GM04504 (cell line): ENCODE measurements around the gene NR5A2.
A peak's percentile ranks its signal among the peaks of the same experiment; 100 is the strongest.
"Not testable (repeated sequence)": the region's sequence is repeated elsewhere in the genome, so short reads cannot be mapped to it uniquely, and the experiment has no call there.

Experiments used
- DNase-seq: peaks from one replicate; pipeline ENCODE4 v3.0.0-alpha.2; 2012; ENCODE audit warnings: low read depth

The NR5A2 gene

DNA sequence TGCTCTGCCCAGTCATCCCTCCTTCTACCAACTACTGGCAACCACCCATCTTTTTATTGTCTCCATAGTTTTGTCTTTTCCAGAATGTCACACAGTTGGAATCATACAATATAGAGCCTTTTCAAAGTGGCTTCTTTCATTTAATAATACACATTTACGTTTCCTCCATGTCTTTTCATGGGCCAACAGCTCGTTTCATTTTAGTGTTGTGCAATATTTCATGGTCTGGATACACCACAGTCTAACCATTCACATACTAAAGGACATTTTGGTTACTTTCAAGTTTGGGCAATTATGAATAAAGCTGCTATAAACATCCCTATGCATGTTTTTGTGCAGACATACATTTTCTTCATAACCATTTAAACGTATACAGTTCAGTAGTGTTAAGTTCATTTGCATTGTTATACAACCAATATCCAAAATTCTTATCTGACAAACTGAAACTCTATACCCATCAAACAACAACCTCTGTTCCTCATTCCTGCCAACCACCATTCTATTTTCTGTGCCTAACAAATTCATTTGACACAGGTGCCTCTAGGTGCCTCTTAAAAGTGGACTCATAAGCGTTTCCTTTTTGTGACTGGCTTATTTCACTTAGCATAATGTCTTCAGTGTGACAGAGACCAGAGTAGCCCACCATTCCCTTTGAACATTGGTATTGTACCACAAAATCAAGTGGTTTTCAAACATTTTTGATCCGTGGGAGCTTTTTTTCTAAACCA is 138.1 kb downstream of the NR5A2 start:
- no peak for DNase-seq

- DNase-seq = no peak
These were observed 138.9 kb downstream of the NR5A2 start for GRCh38 chr1:200166411-200166810.

DNA sequence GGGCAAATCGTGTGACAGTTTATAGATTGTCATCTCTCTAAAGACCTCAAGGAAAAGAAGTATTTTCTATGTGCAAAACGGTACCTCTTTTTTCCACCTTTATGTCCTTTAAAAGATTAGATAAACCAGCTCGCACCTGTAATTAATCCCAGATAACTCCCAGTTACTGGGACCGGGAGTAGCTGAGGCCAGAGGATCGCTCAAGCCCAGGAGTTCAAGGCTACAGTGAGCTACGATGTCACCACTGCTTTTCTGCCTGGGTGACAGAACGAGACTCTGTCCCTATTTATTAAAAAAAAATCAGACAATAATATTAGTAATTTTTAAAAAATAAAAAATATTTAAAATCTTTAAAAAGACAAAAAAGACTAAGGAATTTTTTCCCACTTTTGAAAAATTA is 141.4 kb downstream of the NR5A2 start:
- DNase-seq = no peak

GRCh38 chr1:200172311-200172710 is 144.8 kb downstream of the NR5A2 start:
- no peak for DNase-seq

GRCh38 chr1:200173097-200173618 is 145.6 kb downstream of the NR5A2 start:
- DNase-seq = no peak

GRCh38 chr1:200174525-200175295 is 147.2 kb downstream of the NR5A2 start:
- no peak for DNase-seq

GRCh38 chr1:200176181-200176580 is 148.7 kb downstream of the NR5A2 start:
- no peak for DNase-seq

DNA sequence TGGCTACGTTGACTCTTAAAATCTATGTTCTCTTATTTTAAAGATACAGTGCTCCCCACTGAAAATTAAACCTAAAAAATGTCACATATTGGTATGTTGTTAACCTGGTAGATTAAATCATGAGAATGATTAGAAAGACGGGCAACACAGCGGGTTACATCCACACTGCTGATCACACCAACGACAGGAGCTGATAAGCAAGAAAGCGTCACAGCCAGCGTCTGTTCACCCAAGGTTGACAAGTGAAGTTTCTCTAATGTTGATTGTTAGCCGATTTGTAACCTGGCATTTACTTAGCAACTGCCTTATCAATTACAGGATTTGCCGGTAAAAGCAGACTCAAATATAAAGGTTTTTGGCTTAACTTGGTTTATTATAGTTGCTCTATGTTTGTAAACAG is 149.3 kb downstream of the NR5A2 start:
- no peak for DNase-seq

- DNase-seq = no peak
These were observed 150.8 kb downstream of the NR5A2 start for GRCh38 chr1:200178340-200178739.

GRCh38 chr1:200179126-200179780 is 151.7 kb downstream of the NR5A2 start:
- DNase-seq = no peak

- no peak for DNase-seq
These were observed 152.3 kb downstream of the NR5A2 start for GRCh38 chr1:200179781-200180160.

DNA sequence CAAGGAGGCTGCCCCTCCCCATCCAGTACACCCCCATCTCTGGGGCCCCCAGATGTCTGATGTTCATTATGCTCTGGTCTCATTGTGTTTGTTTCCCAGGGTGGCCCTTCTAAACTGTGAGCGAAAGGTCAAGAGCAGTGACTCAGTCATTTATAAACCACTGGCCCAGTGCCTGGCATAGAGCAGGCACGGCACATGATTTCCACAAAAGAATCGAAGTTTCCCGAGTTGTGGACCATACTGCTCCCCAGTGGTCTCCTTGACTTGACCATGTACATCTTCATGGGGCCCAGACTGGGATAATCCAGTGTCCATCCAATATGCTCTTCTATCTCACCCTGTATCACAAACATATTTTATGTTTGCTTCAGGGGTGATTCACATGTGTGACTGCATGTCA is 153.3 kb downstream of the NR5A2 start:
- peak; percentile 18 for DNase-seq

GRCh38 chr1:200181861-200182260 is 154.4 kb downstream of the NR5A2 start:
- no peak for DNase-seq

DNA sequence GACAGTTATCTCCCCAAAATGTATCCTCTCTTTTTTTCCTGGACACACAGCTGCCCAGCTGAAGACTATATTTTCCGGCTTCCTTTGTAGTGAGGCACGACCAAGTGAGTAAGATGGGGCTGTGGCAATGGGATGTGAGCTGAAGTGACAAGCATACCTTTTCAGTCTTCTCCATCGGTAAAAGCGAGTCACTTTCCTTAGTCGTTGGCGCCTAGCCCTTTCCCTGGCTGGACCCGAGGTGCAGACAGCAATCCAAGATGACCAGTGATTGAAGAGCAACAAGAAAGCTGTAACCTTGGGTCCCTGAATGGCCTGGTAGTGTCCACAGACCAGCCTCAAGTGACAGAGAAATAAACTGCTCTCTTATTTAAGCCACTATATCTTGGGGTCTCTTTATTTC is 155.2 kb downstream of the NR5A2 start:
- no peak for DNase-seq

- DNase-seq = no peak
These were observed 156.1 kb downstream of the NR5A2 start for GRCh38 chr1:200183637-200184036.

DNA sequence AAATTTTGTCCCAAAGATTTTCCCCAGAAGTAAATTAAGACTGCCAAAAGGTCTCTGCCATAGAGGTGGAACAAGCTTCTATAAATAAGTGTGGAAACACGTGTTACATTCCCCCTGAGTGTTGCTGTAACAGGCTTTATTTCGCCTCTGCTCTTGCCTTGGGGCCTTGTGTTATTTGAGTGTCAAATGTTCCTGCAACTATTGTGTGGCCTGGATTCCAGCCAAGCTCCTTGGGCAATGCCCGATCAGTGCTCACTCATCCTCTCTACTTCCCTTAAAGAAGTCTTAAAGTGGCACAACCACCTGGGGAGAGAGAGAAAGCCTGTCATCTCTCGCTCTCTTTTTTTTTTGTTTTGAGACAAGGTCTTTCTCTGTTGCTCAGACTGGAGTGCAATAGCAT is 156.7 kb downstream of the NR5A2 start:
- peak; percentile 32 for DNase-seq

- not testable (repeated sequence) for DNase-seq
These were observed 157.7 kb downstream of the NR5A2 start for GRCh38 chr1:200185191-200185590.

DNA sequence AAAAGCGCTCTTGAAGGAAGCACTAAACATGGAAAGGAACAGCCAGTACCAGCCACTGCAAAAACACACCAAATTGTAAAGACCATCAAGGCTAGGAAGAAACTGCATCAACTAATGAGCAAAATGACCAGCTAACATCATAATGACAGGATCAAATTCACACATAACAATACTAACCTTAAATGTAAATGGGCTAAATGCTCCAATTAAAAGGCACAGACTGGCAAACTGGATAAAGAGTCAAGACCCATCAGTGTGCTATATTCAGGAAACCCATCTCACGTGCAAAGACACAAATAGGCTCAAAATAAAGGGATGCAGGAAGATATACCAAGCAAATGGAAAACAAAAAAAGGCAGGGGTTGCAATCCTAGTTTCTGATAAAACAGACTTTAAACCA is 159.8 kb downstream of the NR5A2 start:
- not testable (repeated sequence) for DNase-seq

- no peak for DNase-seq
These were observed 164.5 kb downstream of the NR5A2 start for GRCh38 chr1:200191993-200192392.

DNA sequence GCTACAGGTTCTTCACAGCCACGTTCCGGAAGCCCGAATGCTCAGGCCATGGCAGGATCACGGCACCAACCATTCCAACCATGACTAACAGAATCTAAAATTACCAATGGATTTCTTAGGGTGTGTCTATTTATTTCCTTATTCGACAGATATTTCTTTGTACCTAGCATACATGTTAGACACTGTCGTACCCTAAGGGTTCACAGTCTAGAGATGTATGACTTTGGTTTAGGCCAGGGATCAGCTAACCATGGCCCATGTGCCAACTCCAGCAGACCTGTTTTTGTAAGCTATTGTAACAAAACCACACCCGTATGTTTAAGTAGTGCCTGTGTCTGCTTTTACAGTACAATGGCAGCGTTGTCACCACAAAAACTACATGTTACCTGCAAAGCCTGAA is 167.0 kb downstream of the NR5A2 start:
- no peak for DNase-seq

DNA sequence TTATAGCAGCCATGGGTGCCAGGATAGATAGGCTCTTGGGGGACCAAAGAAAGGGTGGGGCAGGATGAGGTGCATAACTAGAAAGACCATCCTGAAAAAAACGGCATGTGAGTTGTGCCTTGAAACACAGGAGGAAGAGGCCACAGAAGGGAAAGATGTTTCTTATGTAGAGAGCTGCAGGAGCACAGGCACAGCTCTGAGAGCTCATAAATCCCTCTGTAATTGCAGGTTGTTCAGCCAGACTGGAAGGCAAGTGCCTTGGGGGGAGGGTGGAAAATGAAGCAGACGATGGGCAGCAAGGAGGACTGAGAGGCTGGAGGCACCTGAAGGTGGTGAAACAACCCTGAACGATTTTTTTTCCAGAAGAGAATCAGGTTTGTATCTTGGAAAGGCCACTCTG is 170.7 kb downstream of the NR5A2 start:
- no peak for DNase-seq

GRCh38 chr1:200205216-200205995 is 177.9 kb downstream of the NR5A2 start:
- no peak for DNase-seq
